NT2/D1 (cell line): ENCODE results near the gene PDE7B.

ENCODE experiments used
- SUZ12 ChIP-seq: IDR thresholded peaks from 2 replicates; pipeline ENCODE4 v1.6.1; 2011; ENCODE audit not compliant: insufficient read length, insufficient read depth; ENCODE audit errors: extremely low read depth
- YY1 ChIP-seq: IDR thresholded peaks from 2 replicates; pipeline ENCODE4 v1.6.1; 2011; ENCODE audit not compliant: insufficient read length, insufficient read depth
- ZNF274 ChIP-seq: IDR thresholded peaks from 2 replicates; pipeline ENCODE4 v1.6.1; 2011; ENCODE audit warnings: mild to moderate bottlenecking, low read depth, low read length

GRCh38 chr6:135814043-135814442 lies 37.5 kb upstream of the PDE7B start:
- no peak for TF ChIP-seq ZNF274
- TF ChIP-seq YY1: no peak
- no peak for TF ChIP-seq SUZ12
